K562 (cell line): Measurements from ENCODE around the gene EEFSEC. TPM values are rescaled to one million over a fixed set of nuclear protein-coding genes. Genes with fewer than 3 reads are reported as not detected.

Experiments
- BACH1 ChIP-seq: fragments of 200-800 bp; sonication (Bioruptor generic); IDR thresholded peaks from 2 replicates; pipeline ENCODE4 v1.6.1; 2016; ENCODE audit warnings: missing genetic modification characterization, missing compliant biosample characterization
- CREB3 ChIP-seq: fragments of 450-650 bp; conservative IDR thresholded peaks from 2 replicates; pipeline ENCODE4 v1.6.1; 2016; ENCODE audit warnings: missing genetic modification characterization, low read depth, mild to moderate bottlenecking, missing compliant biosample characterization, moderate library complexity
- E2F1 ChIP-seq: sonication (generic); formaldehyde crosslinking; IDR thresholded peaks from 2 replicates; pipeline ENCODE4 v1.8.1; 2023; ENCODE audit warnings: mild to moderate bottlenecking, missing genetic modification reagents, moderate library complexity
- ETV5 ChIP-seq: sonication (generic); formaldehyde crosslinking; IDR thresholded peaks from 2 replicates; pipeline ENCODE4 v1.4.0; 2020; ENCODE audit warnings: low read depth, mild to moderate bottlenecking, missing genetic modification reagents
- MAX ChIP-seq: sonication (generic); formaldehyde crosslinking; IDR thresholded peaks from 2 replicates; pipeline ENCODE4 v1.9.0; 2022; ENCODE audit warnings: mild to moderate bottlenecking, missing genetic modification reagents
- TFAM ChIP-seq: fragments of 250-450 bp; sonication (Bioruptor Pico); conservative IDR thresholded peaks from 2 replicates; pipeline ENCODE4 v1.5.0; 2021; ENCODE audit warnings: mild to moderate bottlenecking, moderate library complexity
- TSHZ1 ChIP-seq: fragments of 250-450 bp; sonication (Bioruptor Pico); IDR thresholded peaks from 2 replicates; pipeline ENCODE4 v1.4.0; 2020; ENCODE audit warnings: mild to moderate bottlenecking, moderate library complexity
- XRCC3 ChIP-seq: fragments of 450-650 bp; IDR thresholded peaks from 2 replicates; pipeline ENCODE4 v1.6.1; 2017; ENCODE audit warnings: mild to moderate bottlenecking, moderate library complexity
- ZBTB40 ChIP-seq, 2 experiments: fragments of 450-650 bp in 1 of 2; sonication (generic) in 1 of 2; formaldehyde crosslinking in 1 of 2; IDR thresholded peaks; 2 replicates each; pipeline versions ENCODE4 v1.7.1 to v1.9.0; 2016 to 2022; ENCODE audit warnings: inconsistent platforms in 1 of 2, mild to moderate bottlenecking in 1 of 2, missing genetic modification reagents in 1 of 2
- ZBTB8A ChIP-seq: fragments of 450-650 bp; IDR thresholded peaks from 2 replicates; pipeline ENCODE4 v1.6.1; 2018; ENCODE audit warnings: mild to moderate bottlenecking, moderate library complexity; ENCODE audit not compliant: partially characterized antibody
- ZKSCAN3 ChIP-seq: fragments of 250-450 bp; sonication (Bioruptor Pico); IDR thresholded peaks from 2 replicates; pipeline ENCODE4 v1.4.0; 2020
- polyA plus RNA-seq, 8 experiments: library from polyadenylated mRNA; depleted of rRNA in 4 of 8; stranded (reverse) in 5 of 8; unstranded in 3 of 8; fragments of >200 nt; fragmentation: Nextera tagmentation in 2 of 8; fragmentation: Illumina TruSeq in 1 of 8; extraction: Ambion mirVana in 2 of 8; extraction: Trizol in 1 of 8; gene quantifications; 2 replicates each; pipeline versions ENCODE4 v1.2.1 to v1.2.3, GENCODE V29; 2011 to 2014; ENCODE audit warnings: inconsistent platforms in 1 of 8, missing spikeins in 1 of 8
- total RNA-seq, 7 experiments: library from RNA; depleted of rRNA in 6 of 7; stranded (reverse); fragments of >200 nt in 6 of 7; fragmentation: Illumina TruSeq in 2 of 7; extraction: Trizol in 2 of 7; gene quantifications; 2 replicates each; pipeline versions ENCODE4 v1.2.1 to v1.2.3, GENCODE V29; 2011 to 2021; ENCODE audit warnings: low replicate concordance in 1 of 7

EEFSEC gene
- total and polyA plus RNA-seq, 9 of the 15 experiments (the other 6 are each of a cell fraction or from before 2014, with no cell fraction given), result 0.35 to 11.8 (median 7.7) TPM

- TF ChIP-seq TSHZ1 (CRISPR knock-in tag) (peak; percentile 49; the same call in 1 of the 2 replicates), TFAM (no peak), XRCC3 (no peak), ETV5 (peak; percentile 98), ZKSCAN3 (CRISPR knock-in tag) (no peak), ZBTB8A (no peak), BACH1 (tag) (peak; percentile 15), E2F1 (CRISPR knock-in tag) (no peak), ZBTB40 (IDR thresholded peaks at IDR 0.05) (no peak), ZBTB40 (CRISPR knock-in tag; IDR thresholded peaks at IDR 0.05) (no peak), CREB3 (no peak), MAX (CRISPR knock-in tag) (no peak)
These were observed 262.7 kb downstream of the EEFSEC start (continued) for GRCh38 chr3:128415773-128416577.
